GM12891 (cell line): Measurements from ENCODE around the gene PLCB1.

ENCODE experiments used
- POLR2A ChIP-seq: IDR thresholded peaks from 2 replicates; pipeline ENCODE4 v1.6.1; 2011; ENCODE audit warnings: low read depth, low read length, control low read depth
- POLR2AphosphoS5 ChIP-seq: IDR thresholded peaks from 2 replicates; pipeline ENCODE4 v1.6.1; 2011; ENCODE audit warnings: low read depth, low read length, control low read depth
- SPI1 ChIP-seq: IDR thresholded peaks from 2 replicates; pipeline ENCODE4 v1.6.1; 2011; ENCODE audit warnings: low read depth, low read length, control low read depth
- TAF1 ChIP-seq: IDR thresholded peaks from 2 replicates; pipeline ENCODE4 v1.6.1; 2011; ENCODE audit warnings: low read depth, low read length, control low read depth

GRCh38 chr20:8299921-8300320 is 167.9 kb downstream of the PLCB1 start:
- no peak for TF ChIP-seq POLR2A
- TF ChIP-seq TAF1 = no peak
- TF ChIP-seq SPI1 = no peak
- TF ChIP-seq POLR2AphosphoS5 = no peak
